GF-D8 (cell line): ENCODE data around the gene DYTN.
"Not testable (repeated sequence)": the region's sequence is repeated elsewhere in the genome, so short reads cannot be mapped to it uniquely, and the experiment has no call there.

Experiments
- DNase-seq: peaks from one replicate; lab custom pipeline; 2025; lab: John Stamatoyannopoulos, UW

DYTN gene, protein sequence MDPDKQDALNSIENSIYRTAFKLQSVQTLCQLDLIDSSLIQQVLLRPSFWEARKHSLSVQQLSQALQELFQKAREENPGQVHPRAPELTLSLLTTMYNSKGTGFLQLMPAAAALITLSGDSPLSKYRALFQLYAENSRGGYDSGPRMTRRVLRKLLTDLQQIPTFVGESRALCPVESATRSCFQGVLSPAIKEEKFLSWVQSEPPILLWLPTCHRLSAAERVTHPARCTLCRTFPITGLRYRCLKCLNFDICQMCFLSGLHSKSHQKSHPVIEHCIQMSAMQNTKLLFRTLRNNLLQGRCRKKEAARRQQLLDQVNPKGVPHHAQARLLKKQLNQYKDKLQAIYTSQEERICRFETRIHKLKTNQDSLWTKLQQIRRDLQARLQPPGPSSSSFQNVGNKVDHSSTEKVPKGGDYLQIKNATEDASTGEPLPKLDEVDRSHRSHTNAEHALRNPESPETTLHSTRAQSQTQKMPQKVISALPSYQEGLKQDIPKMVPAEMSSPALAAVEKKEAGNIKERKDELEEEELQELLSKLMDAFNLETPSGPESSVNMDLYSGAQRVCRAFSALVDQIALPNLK

DNA sequence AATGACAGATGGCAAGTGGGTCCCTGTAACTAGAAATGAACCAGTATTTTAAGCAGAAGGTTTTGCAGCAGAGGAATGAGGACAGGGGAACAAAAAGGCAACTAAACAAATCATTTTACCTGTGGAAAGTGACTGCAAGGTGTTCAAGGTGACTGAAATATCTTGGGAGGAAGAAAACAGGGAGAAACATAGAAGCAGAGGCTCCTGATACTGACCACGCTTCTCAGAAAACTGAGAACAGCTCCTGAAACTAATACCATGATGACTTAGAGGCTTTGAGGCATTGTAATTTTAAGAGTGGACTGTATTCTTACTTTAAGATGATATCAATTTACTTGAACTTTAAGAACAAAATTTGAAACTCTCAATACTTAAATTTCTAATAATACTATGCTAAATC lies at the start of gene DYTN:
TSS of gene DYTN (minus strand) at position 101 of the 400 bp plus-strand sequence. CDS start 117 bp downstream, outside the sequence.
- no peak for DNase-seq

DNA sequence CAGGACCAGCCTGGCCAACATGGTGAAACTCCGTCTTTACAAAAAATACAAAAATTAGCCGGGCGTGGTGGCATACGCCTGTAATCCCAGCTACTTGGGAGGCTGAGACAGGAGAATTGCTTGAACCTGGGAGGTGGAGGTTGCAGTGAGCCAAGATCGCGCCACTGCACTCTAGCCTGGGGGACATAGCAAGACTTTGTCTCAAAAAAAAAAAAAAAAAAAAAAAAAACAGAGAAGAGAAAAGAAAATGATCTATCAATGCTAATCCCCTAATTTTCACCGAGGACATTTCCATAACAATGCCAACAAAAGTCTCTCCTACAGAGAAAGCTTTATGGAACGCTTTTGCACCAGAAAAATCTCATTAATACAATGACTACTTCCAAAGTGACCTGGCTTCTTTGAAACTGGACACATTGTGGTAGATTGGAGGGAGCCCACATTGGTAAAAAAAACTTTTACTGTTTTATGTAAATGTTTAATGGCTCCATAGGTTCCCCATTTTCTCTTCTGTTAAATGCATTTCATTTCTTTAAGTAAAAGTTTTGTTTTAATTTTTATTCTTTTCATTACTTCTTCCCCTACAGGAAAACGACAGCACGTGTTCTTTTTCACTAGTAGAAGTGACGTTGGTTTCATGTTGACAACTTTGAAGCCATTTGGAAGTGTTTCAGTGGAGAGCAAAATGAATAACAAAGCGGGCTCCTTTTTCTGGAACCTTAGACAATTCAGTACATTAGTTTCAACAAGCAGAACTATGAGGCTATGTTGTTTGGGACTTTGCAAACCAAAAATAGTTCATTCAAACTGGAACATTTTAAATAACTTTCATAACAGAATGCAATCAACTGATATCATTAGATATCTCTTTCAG lies 48.1 kb upstream of the DYTN start:
- no peak for DNase-seq

DNA sequence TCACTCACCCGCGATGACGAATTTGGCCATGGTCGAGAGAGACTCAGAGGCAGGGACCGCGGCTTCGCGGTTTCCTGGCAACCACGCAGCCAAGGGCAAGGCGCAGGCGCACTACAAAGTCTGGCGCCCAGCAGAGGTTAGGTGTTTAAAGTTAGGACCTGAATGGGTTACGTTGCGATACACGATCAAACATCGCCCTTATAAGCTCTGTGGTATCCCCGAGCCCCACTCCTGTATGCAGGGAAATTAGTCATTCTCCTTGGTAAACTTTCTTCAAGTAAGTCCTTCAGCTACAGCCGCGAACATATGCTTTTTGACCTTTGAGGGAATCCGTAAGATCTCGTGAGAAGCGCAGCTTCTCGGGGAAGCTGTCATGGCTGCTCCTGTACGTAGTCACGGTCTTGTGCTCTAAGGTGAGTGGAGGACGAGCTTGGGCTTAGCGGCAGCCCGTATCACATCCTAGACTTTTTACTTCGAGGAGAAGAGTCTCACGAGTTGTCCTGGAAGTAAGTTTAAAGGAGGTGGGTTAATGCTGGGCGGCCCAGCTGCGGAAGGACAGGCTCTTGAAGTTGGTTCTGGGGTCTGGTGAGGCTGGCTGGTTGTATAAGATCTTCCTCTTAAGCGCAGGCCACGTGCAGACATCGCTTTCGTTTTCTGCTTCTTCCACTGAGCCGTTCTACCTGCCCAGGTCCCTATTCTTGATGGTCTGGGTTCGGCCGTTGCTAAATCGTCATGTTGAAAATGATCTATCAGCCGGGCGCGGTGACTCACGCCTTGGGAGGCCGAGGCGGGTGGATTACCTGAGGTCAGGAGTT lies 47.3 kb upstream of the DYTN start, which contains the start of the genes FASTKD2 and MDH1B:
TSS of gene FASTKD2 (plus strand) at position 365 of the 815 bp plus-strand sequence. CDS start 1,088 bp downstream, outside the sequence.
TSS of gene MDH1B (minus strand) at position 87 of the 815 bp plus-strand sequence. CDS start at position 30, 57 bp downstream.
- DNase-seq = peak; percentile 77

DNA sequence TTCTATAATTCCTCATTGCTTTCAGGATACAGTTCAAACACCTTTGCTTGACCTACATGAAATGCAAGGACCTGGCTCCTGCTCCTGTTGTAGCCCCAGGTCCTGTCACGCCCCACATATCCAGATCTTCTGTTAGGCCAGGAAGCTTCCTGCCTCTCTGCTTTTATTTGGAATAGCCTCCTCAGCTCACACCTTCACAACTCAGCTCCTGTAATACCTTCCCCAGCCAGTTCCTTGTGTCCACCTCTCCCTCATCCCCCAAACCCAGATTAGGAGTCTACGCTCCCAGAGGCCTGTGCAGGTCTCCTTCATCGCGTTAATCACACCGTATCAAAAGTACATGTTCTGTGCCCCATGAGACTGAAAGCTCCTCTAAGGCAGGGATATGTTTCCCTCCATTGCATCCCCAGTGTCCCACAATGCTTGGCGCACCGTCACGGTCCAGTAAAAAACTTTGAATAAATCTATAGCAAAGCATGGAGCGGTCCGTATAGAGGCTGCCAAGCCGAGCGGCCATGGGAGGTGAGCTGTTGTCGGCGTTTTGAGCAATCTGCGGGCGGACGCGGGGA lies 46.6 kb upstream of the DYTN start:
- DNase-seq = no peak

DNA sequence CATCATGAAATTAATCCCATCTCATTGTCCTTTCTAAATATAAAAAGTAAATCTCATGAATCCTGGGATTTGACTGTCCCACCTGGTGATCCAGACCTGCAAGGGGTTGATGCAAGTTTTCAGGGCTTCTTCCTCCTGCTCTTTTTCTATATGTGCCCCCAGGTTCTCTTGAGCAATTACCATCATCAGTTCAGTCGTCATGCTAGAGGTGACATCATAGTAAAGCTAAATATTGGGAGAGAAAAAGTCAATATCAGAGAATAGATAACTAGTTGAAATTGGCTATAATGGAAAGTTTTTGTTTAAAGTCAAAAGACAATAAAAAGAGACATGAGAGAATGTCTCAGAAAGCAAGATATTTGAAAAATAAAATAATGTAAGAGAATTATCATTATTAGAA lies 38.6 kb upstream of the DYTN start:
- no peak for DNase-seq

DNA sequence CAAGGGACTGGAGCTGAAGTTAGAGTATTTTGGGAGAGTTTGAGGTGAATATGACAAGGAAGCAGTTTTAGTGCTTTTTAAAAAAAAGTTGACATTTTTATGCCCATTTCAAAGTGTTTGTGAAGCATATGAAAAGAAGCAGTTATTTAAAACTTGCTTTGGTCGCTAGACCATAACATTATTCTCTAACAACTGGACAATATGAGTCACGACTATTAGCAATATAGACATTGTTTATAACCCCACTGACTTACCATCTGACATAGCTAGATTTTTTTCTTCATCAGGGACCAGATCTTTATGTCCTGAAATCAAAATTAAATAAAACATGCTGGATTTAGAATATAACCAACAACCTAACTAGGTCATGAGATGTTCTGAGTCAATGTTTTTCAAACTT lies 22.6 kb upstream of the DYTN start:
- DNase-seq = no peak

DNA sequence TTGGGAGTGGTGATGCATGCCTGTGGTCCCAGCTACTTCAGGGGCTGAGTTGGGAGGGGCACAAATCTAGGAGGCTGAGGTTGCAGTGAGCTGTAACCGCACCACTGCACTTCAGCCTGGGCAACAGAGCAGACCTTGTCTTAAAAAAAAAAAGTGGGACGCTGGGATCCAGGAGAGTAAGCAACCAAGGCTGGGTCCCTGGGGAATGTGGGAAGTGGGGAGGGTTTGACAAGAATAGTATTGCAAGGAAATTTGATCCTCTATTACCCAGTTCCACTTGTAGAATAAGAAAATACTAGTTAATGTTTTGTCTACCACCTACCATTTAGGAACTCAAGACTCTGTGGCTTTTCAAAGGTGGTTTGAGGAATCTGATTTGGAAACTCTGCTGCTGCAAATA lies 21.1 kb upstream of the DYTN start:
- no peak for DNase-seq

DNA sequence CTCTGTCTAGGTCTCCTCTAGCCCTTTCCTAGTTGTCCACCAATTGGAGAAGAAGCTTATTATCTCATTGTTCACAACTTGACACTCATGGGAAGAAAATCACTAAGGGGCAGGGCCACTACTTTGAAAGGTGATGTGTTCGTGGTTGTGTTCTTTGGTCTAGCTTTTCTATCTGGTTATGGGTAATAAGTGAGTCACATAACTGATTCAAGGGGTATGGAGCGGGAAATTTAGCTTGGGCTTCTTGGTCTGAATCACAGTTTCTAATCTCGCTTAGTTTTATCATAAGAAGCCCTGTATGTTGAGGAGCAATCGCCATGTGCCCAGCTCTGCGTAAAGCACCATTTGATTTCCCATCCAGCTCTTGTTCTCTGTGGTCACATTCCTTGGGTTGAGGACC lies 18.7 kb upstream of the DYTN start:
- no peak for DNase-seq

DNA sequence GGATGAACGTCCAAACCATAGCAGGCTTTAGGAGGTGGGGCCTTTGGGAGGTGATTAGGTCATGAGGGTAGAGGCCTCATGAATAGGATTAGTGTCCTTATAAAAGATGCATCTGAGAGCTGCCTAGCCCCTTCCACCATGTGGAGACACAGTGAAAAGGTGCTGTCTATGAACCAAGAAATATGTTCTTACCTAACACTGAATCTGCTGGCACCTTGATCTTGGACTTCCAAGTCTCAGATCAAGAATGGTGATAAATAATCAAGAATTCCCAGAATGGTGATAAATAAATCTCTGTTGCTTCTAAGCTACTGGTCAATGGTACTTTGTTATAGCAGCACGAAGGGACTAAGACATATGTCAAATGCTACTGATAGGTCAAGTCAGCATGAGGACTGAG lies 15.1 kb upstream of the DYTN start:
- no peak for DNase-seq

DNA sequence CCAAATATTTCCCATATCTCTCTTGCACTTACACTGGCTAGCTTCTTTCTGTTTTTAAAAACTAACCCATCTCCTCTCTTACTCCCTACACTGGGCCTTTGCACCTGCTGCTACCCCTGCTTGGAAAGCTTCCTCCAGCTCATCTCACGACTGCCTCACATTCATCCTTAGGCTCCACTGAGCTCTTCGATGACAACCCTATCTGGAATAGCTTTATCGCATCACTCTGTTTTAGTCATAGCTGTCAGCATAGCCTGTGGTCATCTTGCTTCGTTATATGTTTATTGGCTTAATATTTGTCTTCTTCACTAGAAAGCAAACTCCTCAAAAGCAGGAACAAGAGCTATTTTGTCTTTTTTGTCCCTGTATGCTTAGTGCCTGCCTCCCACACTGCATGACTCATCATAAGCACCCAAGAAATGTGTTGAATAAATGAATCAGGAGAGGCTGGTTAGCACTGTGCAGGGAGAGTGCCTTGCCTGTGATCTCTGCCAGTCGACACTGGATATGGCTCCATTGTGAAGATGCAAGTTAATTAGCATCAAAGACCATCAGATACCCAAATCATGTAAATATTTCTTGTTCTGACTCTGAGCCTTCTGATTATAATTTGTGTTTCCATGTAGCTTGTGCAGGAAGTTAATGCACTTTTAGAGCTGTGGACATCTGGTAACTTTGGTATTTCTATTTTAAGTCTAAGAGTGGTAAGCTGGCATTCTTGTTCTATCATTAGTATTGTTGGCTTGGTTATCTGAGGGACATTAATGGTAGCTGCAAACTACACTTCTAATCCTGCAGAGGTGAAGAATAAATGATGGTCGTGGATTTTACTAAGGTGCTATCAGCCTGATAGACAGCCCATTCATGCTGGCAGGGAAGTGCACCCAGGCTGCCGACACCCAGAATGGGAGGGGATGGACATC lies 10.3 kb upstream of the DYTN start:
- no peak for DNase-seq

DNA sequence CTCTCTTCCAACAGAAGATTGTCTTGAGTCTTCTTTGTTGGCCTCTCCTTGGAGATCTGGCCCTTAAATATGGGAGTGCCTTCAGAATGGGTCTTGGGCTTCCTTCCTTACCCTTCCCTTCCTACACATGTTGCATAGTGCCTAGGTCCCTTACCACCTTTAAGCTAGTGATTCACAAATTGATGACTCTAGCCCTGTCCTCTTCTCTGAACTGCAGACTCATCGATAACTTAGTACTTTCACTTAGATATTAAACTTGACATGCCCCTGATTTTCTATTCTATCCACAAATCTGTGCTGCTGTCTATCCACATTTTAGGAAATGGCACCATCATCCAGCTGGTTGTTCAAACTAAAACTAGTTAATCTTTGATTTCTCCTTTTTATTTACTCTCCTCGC lies 9.1 kb upstream of the DYTN start:
- no peak for DNase-seq

DNA sequence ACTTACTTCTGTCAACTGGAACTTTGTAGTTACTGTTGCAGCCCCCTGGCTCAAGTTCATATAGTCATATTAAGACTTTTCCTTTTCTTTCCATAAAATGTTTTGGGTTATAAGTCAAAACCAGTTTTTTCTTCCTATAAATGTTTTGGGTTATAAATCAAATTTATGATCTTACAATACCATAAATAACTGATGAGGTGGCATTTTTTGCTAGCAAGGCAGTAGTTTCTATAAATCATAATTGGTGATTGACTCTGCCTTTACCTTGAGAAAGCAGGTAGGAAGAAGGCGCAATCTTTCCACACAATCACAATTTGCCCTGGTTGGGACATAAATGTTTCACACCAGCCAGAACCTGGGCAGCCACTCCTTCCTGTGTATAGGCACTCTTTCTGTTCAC lies 5.1 kb upstream of the DYTN start:
- DNase-seq = no peak

DNA sequence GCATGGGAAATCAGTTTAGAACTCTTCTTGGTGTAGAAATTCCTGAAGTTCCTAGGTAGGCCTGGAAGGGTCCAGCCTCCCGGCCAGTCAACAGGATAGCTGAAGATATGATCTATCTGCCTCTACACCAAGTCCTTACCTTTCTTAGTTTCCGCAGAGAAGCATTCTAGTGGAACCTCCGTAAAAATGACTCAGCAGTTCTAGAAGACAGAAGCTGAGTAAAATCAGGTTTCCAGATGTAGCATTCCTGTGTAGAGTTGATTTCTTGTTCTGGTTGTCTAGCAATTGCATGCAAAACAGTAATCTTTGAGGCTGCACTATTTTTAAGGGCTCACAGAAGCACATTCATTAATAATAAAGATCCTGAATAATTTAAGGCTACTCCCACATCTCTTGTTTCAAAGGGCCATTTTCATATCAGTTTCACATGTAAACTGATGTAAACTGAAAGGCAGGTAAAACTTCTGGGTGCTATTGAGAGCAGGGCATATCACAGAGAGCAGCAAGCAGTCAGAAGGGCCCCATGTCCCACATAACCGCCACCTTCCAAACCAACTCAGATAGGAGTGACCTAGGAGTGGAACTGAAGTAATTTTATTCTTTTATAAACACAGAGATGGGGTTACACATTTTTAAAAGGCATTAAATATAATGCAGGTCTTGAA lies 3.2 kb upstream of the DYTN start:
- DNase-seq = no peak

DNA sequence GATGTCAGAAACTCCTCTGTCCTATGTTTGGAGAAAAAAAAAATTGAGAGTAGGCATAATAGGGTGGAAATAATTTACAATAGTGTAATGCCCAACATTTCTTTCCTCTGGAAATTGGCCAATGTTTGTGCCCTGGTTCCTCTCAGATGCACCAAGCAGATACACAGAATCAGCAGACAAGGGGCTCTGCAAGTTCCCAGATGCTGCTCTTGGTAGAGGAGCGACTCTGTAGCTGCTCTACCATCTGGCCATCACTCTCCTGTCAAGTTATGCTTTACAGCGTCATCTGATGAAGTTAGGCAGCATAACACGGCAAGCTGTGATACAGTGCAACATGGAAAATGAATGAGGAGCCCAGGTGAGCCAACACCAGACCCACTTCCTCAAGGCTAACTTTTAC lies 1.6 kb downstream of the DYTN start:
- DNase-seq = no peak

DNA sequence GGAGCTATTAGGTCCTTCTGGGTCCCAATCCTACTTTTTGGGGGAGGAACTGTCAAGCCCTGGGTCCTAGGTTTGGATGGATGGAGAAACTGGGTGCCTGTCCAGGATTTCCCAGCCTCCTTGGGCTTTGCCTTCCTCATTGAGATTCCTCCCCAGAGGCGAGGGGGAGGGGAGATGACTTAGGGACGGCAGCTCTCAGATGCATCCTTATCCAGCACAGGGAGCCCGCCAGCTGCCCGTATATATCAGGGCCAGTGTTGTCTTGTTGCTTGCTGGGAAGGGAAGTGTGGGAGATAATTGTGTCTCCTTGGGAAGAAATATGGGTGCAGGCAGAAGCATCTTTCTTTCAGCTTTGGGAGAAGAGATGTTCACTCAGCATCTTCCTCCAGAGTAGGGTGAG lies 3.0 kb downstream of the DYTN start:
- not testable (repeated sequence) for DNase-seq

DNA sequence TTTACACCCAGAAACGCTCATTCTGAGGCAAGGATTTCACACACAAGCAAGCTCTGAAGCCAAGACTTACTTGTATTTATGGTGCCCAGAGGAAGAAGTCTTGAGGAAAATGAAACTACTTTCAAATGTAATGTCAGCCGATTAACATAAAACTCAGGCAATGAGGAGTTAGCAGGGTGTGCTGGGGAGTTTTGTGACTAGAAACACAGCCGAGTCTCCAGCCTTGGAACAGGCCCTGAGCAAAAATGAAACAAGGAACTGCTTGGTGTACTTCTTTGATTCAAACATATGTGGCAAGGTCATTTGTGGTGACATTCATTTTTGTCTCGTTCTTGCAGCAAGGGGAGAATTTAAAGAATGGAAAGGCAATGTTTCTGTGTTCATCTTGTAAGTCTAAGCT lies 4.5 kb downstream of the DYTN start:
- no peak for DNase-seq

DNA sequence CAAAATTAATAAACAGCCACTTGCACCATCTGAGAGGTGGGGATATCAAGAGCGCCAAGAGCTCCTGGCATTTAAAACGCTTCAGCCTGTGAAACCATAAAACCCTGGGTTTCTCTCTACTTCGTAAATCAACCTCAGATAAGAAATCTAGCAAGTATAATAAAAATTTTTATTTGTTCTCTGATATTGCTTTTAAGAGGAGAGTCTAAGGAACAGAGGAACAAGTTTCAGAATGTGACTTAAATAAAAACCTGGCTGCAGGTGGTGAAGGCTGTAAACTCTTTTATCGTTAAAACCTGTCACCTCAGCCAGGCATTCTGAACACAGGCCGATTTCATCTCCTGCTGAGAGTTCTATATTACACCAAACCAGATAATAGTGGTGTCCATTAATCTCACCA lies 9.9 kb downstream of the DYTN start:
- DNase-seq = no peak

DNA sequence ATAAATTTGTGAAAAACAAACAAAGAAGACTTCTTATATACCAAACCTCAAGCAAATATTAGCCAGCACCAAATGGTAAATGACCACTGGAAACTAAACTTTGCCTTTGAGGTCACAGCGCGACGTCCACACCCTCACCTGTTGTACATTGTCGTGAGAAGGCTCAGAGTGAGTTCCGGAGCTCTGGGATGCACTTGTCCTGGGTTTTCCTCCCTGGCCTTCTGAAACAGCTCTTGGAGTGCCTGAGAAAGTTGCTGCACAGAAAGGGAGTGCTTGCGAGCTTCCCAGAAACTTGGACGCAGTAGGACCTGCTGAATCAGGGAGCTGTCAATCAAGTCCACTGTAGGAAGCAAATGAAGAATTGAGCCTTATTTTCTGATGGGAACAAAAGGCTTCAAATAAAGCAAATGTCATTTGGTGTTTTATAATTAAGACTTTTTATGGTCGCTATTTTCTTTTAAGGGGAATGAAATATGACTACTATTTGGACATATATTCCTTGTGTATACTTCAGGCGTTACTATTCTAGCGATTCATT lies 11.0 kb downstream of the DYTN start:
- DNase-seq = no peak

DNA sequence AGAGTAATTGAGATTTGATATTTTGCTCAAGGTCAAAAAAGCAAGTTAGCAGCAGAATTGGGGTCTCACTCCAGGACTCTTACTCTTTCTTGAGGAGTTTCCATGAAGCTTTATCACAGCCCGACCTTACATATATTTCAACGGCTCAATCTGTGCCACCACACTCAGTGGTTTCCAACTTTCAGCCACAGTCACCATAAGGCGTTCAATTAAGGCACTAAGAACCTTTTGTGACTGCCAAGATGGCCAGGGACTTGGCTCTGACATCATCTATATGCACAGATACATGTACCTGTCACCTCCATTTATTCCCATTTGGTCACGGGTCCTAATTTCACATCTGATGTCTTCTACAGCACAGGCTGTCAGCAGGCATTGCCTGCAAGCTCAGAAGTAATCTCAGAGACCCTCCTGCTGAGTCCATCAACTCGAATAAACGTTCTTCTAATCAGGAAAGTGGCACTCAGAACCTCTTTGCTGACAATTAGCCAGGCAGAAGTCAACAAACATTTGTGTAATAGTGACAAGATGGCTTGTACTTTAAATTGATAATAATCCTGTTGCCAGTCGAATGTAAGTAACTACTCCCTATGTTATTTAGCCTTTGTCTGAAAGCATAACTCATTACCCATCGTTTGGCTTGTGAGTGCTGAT lies 16.1 kb downstream of the DYTN start:
- no peak for DNase-seq
